ENCODE results near the gene COL5A1. TPM values are rescaled to one million over a fixed set of nuclear protein-coding genes. Genes with fewer than 3 reads are reported as not detected.

COL5A1 gene
- total RNA-seq, 1 donor from 2014 or later: 99.6 TPM

DNA sequence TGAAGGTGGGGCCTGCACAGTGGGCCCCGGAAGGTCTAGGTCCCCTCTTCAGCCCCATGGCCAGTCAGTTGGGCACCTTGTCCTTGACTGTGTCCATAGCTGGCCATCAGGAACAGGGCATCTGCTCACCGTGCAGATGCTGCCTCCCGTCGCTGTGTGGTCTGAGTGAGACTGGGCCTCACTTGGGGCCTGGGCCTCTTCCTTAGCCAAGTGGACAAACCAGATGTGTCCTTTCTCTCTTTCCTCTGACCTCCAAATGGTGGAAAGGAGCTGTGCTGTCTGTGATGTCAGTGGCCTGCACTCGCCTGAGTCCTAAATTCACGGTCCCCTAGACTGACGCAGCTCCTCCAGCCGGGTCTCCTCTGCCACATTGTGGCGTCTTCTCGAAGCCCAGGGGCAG is 114.5 kb downstream of the COL5A1 start:
- Histone ChIP-seq H3K27ac (no peak overlapping the region), H3K9me3 (no peaks in the 10 kb centered on the region), H3K4me3 (no peak overlapping the region), H3K4me1 (no peaks in the 10 kb centered on the region), H3K36me3 (peaks cover 57 to 59% of the 10 kb centered on the region in 2 donors), H3K27me3 (no peaks in the 10 kb centered on the region)
- DNase-seq (ENCODE audit: low spot score in 2 of 2): no peak
- TF ChIP-seq, protein P1, sequence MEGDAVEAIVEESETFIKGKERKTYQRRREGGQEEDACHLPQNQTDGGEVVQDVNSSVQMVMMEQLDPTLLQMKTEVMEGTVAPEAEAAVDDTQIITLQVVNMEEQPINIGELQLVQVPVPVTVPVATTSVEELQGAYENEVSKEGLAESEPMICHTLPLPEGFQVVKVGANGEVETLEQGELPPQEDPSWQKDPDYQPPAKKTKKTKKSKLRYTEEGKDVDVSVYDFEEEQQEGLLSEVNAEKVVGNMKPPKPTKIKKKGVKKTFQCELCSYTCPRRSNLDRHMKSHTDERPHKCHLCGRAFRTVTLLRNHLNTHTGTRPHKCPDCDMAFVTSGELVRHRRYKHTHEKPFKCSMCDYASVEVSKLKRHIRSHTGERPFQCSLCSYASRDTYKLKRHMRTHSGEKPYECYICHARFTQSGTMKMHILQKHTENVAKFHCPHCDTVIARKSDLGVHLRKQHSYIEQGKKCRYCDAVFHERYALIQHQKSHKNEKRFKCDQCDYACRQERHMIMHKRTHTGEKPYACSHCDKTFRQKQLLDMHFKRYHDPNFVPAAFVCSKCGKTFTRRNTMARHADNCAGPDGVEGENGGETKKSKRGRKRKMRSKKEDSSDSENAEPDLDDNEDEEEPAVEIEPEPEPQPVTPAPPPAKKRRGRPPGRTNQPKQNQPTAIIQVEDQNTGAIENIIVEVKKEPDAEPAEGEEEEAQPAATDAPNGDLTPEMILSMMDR (IDR thresholded peaks at IDR 0.05): no peak
- intact Hi-C loops (cut with DNase I): no loop called here

DNA sequence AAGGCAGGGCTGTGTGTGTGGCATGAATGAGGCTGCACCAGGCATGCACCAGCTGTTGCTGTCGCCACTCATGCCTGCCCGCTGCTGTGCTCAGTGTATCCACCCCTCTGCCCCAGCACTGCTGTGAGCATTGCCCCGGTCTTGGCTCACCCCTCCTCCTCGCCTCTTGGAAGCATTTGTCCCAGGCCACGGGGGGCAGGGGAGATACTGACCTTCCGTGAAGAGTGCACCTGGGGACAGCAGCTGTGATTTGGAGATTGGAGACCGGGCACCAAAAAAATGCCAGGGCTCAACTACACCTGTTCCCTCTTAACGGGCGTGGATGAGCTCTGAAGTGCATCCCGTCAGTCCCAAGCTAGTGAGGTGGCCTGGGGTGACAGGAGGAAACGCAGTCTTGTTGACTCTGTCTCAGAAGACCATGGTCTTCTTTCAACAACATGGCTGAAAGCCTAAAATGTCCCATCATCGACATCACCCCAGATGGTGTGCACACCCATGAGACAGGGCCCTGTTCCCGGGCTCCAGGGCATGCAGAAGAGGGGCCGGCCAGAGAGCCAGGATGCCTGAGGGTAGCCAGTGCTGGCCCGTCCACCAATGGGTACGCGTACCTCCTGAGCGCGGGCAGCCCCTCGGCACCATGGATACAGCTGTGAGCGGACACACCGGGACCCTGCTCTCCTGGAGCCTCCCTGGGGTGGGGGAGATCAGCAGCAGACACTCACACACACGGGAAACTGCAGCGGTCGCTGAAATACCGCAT is 115.8 kb downstream of the COL5A1 start:
- TF ChIP-seq, protein P1 (IDR thresholded peaks at IDR 0.05): no peak
- Histone ChIP-seq H3K4me1 (no peaks in the 10 kb centered on the region), H3K27me3 (no peaks in the 10 kb centered on the region), H3K4me3 (no peak overlapping the region), H3K36me3 (peaks cover 63 to 64% of the 10 kb centered on the region in 2 donors), H3K27ac (no peak overlapping the region), H3K9me3 (no peaks in the 10 kb centered on the region)
- DNase-seq (ENCODE audit: low spot score in 2 of 2): no peak
- intact Hi-C loops (cut with DNase I): no loop called here

DNA sequence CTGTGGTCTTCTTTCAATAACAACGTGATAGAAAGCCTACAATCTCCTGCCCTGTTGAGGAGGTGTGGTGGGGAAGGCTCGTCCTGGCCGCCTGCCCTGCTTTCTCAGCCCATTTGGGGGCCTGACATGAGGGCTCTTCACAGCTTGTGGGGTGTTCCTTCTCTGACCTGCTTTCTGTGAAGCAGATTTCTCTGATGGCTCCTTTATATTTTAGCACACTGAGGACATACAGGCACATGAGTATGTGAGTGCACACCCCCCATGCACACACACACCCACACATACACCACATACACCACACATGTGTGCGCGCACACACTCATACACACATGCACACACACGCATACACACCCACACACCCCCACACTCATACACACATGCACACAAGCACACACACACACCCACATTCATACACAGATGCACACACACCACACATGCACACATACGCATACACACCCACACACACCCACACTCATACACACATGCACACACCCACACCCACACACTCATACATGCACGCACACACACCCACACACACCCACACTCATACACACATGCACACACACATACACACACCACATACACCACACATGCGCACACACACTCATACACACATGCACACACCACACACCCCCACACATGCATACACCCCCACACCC is 117.5 kb downstream of the COL5A1 start:
- TF ChIP-seq, protein P1 (IDR thresholded peaks at IDR 0.05): no peak

DNA sequence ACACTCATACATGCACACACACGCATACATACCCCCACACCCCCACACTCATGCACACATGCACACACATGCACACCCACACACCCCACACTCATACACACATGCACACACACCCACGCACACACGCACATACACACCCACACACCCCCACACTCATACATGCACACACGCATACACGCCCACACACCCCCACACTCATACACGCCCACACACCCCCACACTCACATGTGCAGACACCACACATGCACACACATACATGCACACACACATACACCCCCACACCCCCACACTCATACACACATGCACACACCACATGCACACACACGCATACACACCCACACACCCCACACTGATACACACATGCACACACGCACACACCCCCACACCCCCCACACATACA is 118.3 kb downstream of the COL5A1 start:
- intact Hi-C loops (cut with DNase I): no loop called here
- Histone ChIP-seq H3K4me1 (no peaks in the 10 kb centered on the region), H3K27me3 (no peaks in the 10 kb centered on the region), H3K36me3 (peaks cover 59 to 65% of the 10 kb centered on the region in 2 donors), H3K9me3 (no peaks in the 10 kb centered on the region), H3K4me3 (no peak overlapping the region), H3K27ac (no peak overlapping the region)
- TF ChIP-seq, protein P1 (IDR thresholded peaks at IDR 0.05): no peak
- no peak for DNase-seq (ENCODE audit: low spot score in 2 of 2)

More for the DNA sequence above, 117.5 kb downstream of the COL5A1 start:
- H3K9me3 ChIP-seq: no peaks in the 10 kb centered on the region
- no peak overlapping the region for H3K27ac ChIP-seq
- H3K36me3 ChIP-seq: peaks cover 64 to 71% of the 10 kb centered on the region in 2 donors
- H3K4me3 ChIP-seq: no peak overlapping the region
- intact Hi-C loops (cut with DNase I): no loop called here
- H3K27me3 ChIP-seq: no peaks in the 10 kb centered on the region
- no peaks in the 10 kb centered on the region for H3K4me1 ChIP-seq
- no peak for DNase-seq (ENCODE audit: low spot score in 2 of 2)

DNA sequence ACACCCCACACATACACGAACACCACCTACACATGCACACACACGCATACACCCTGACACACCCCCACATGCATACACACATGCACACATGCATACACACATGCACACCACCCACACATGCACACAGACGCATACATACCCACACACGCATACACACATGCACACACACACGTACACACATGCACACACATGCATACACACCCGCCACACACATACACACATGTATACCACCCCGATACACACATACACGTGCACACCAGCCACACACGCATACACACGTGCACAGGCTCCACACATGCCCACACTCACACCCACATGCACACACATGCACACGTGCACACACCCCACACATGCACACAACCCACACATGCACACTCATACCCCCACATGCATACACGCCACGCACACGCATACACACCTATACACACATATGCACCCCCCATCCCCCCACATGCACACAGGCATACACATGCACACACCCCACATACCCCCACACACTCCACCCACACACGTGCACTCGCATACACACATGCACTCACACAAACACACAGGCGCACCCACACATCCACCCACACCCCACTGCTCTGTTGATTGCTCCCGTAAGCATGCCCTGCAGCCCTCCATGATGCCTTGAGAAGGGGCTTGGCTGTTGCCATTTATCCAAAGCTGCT is 119.3 kb downstream of the COL5A1 start:
- DNase-seq (ENCODE audit: low spot score in 2 of 2): no peak
- H3K27ac ChIP-seq: no peak overlapping the region
- no peaks in the 10 kb centered on the region for H3K9me3 ChIP-seq
- no peaks in the 10 kb centered on the region for H3K27me3 ChIP-seq
- H3K4me3 ChIP-seq: no peak overlapping the region
- TF ChIP-seq, protein P1 (IDR thresholded peaks at IDR 0.05): no peak
- intact Hi-C loops (cut with DNase I): no loop called here
- peaks cover 64 to 72% of the 10 kb centered on the region in 2 donors for H3K36me3 ChIP-seq
- H3K4me1 ChIP-seq: no peaks in the 10 kb centered on the region
